ENCODE data around the gene DNAJB8. TPM values are rescaled to one million over a fixed set of nuclear protein-coding genes. Genes with fewer than 3 reads are reported as not detected.

Gene DNAJB8
- total RNA-seq, 2 experiments from 2014 or later = not detected

DNA sequence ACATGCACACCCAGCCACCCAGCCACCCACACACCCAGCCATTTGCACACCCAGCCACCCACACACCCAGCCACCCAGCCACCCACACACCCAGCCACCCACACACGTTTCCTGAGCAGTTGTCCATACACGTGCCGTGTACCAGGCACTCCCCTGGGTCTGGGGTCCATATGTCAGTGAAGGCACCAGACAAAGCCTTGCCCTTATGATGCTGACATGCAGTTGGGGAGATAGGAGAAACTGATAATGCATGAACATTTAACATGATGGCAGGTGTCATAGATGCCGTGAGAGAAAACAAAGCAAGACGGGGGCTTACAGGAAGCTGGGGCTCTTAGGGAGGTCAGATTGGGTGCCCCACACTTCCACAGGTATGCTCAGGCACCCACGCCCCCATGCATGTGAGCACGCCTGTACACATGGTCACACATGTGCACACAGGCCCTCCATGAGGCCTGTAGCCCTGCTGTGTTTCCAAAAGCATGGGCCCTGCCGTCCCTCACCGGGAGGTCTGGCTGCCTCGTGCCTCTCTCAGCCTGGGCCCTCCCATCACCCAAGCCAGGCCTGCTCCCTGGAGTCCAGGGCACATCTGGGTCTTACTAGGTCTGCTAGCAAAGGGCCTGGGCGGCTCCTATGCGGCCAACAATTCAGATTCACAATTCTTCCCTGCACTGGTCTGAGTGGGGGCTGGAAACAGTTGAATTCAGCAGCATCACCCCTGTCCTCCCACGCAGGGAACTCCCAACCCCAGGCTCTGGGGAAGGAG is 3.6 kb upstream of the DNAJB8 start:
- H3K4me3 Mint-ChIP-seq = no peak overlapping the region
- Histone ChIP-seq H3K27ac (ENCODE audit: low read depth in 1 of 2, low read length in 2 of 2) (no peak overlapping the region), H3K36me3 (ENCODE audit: insufficient read depth, low read length) (no peaks in the 10 kb centered on the region), H3K4me3 (ENCODE audit: low read length) (no peak overlapping the region), H3K9me3 (ENCODE audit: control insufficient read depth in 1 of 2, insufficient read depth in 1 of 2, low read length in 2 of 2) (no peaks in the 10 kb centered on the region), H3K4me1 (ENCODE audit: insufficient read depth, low read length) (no peaks in the 10 kb centered on the region), H3K27me3 (ENCODE audit: control insufficient read depth in 1 of 2, insufficient read depth in 2 of 2, low read length in 2 of 2) (peaks cover 0 to 8% of the 10 kb centered on the region in 2 experiments)
- intact Hi-C loops (cut with DNase I, micrococcal nuclease) = no loop called here
- ATAC-seq (ENCODE audit: poor library complexity) (no peak), DNase-seq (no peak)
- ChIA-PET POLR2A (no interaction called here), CTCF (no interaction called here)
- H3K27me3 Mint-ChIP-seq = peaks cover 26% of the 10 kb centered on the region
- no peaks in the 10 kb centered on the region for H3K9me3 Mint-ChIP-seq
- TF ChIP-seq, protein P1, sequence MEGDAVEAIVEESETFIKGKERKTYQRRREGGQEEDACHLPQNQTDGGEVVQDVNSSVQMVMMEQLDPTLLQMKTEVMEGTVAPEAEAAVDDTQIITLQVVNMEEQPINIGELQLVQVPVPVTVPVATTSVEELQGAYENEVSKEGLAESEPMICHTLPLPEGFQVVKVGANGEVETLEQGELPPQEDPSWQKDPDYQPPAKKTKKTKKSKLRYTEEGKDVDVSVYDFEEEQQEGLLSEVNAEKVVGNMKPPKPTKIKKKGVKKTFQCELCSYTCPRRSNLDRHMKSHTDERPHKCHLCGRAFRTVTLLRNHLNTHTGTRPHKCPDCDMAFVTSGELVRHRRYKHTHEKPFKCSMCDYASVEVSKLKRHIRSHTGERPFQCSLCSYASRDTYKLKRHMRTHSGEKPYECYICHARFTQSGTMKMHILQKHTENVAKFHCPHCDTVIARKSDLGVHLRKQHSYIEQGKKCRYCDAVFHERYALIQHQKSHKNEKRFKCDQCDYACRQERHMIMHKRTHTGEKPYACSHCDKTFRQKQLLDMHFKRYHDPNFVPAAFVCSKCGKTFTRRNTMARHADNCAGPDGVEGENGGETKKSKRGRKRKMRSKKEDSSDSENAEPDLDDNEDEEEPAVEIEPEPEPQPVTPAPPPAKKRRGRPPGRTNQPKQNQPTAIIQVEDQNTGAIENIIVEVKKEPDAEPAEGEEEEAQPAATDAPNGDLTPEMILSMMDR (IDR thresholded peaks at IDR 0.05) = no peak
- no peak overlapping the region for H3K27ac Mint-ChIP-seq
- peaks cover 12% of the 10 kb centered on the region for H3K4me1 Mint-ChIP-seq (ENCODE audit: low read depth)
- no peaks in the 10 kb centered on the region for H3K36me3 Mint-ChIP-seq (ENCODE audit: low read depth)

GRCh38 chr3:128469556-128469955 is 2.9 kb upstream of the DNAJB8 start:
- peaks cover 0 to 8% of the 10 kb centered on the region in 2 experiments for H3K27me3 ChIP-seq (ENCODE audit: control insufficient read depth in 1 of 2, insufficient read depth in 2 of 2, low read length in 2 of 2)
- H3K9me3 ChIP-seq (ENCODE audit: control insufficient read depth in 1 of 2, insufficient read depth in 1 of 2, low read length in 2 of 2) = no peaks in the 10 kb centered on the region
- peaks cover 33% of the 10 kb centered on the region for H3K27me3 Mint-ChIP-seq
- H3K36me3 ChIP-seq (ENCODE audit: insufficient read depth, low read length) = no peaks in the 10 kb centered on the region
- H3K4me3 Mint-ChIP-seq = no peak overlapping the region
- H3K4me3 ChIP-seq (ENCODE audit: low read length) = no peak overlapping the region
- ATAC-seq (ENCODE audit: poor library complexity) = no peak
- TF ChIP-seq, protein P1 (IDR thresholded peaks at IDR 0.05) = no peak
- CTCF ChIA-PET = no interaction called here
- H3K4me1 Mint-ChIP-seq (ENCODE audit: low read depth) = peaks cover 14% of the 10 kb centered on the region
- no peak overlapping the region for H3K27ac ChIP-seq (ENCODE audit: low read depth in 1 of 2, low read length in 2 of 2)
- H3K27ac Mint-ChIP-seq = no peak overlapping the region
- no peaks in the 10 kb centered on the region for H3K4me1 ChIP-seq (ENCODE audit: insufficient read depth, low read length)
- POLR2A ChIA-PET = no interaction called here
- H3K9me3 Mint-ChIP-seq = no peaks in the 10 kb centered on the region
- H3K36me3 Mint-ChIP-seq (ENCODE audit: low read depth) = no peaks in the 10 kb centered on the region
- no peak for DNase-seq
- intact Hi-C loops (cut with DNase I, micrococcal nuclease) = no loop called here

GRCh38 chr3:128468791-128469527 is 2.3 kb upstream of the DNAJB8 start:
- no peaks in the 10 kb centered on the region for H3K9me3 ChIP-seq (ENCODE audit: control insufficient read depth in 1 of 2, insufficient read depth in 1 of 2, low read length in 2 of 2)
- ChIA-PET CTCF (no interaction called here), POLR2A (no interaction called here)
- DNase-seq = no peak
- TF ChIP-seq, protein P1 (IDR thresholded peaks at IDR 0.05) = no peak
- intact Hi-C loops (cut with DNase I, micrococcal nuclease) = no loop called here
- no peak overlapping the region for H3K27ac ChIP-seq (ENCODE audit: low read depth in 1 of 2, low read length in 2 of 2)
- H3K4me1 ChIP-seq (ENCODE audit: insufficient read depth, low read length) = no peaks in the 10 kb centered on the region
- Mint-ChIP-seq H3K27me3 (peaks cover 32% of the 10 kb centered on the region), H3K36me3 (ENCODE audit: low read depth) (no peaks in the 10 kb centered on the region), H3K4me3 (no peak overlapping the region), H3K4me1 (ENCODE audit: low read depth) (peaks cover 14% of the 10 kb centered on the region), H3K9me3 (no peaks in the 10 kb centered on the region), H3K27ac (no peak overlapping the region)
- no peaks in the 10 kb centered on the region for H3K36me3 ChIP-seq (ENCODE audit: insufficient read depth, low read length)
- no peak overlapping the region for H3K4me3 ChIP-seq (ENCODE audit: low read length)
- ATAC-seq (ENCODE audit: poor library complexity) = no peak
- peaks cover 0 to 8% of the 10 kb centered on the region in 2 experiments for H3K27me3 ChIP-seq (ENCODE audit: control insufficient read depth in 1 of 2, insufficient read depth in 2 of 2, low read length in 2 of 2)
